Measurements from ENCODE around the gene SLC25A15. TPM values are rescaled to one million over a fixed set of nuclear protein-coding genes. Genes with fewer than 3 reads are reported as not detected.

The SLC25A15 gene
- total RNA-seq, 2 donors from 2014 or later = 6.8 to 14.5 TPM

DNA sequence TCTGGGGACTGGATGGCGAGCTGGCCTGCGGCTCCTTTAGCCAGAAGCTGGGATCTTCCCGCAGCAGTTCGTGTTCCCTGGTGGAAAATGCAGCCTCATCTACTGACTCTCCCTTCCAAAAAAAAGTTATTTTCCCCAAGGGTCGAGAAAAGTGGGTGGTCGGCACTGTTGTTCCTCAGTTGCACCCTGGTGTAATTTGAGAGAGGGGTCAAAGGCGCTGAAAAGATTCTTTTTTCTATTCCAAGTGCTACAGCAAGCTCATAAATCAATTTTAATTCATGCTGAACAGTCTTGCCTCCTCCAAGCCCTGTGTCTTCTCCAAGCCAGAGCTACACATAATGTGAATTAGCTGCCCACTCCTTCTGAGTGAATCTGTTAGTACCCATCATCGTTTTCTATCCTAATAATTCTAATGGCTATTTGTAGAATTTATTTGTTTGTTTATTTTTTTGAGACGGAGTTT lies 774 bp downstream of the SLC25A15 start:
- H3K4me3 ChIP-seq = peak overlapping the region; percentile 79
- H3K36me3 ChIP-seq = no peaks in the 10 kb centered on the region
- peak overlapping the region; percentile 87 for H3K27ac ChIP-seq
- H3K9me3 ChIP-seq = no peaks in the 10 kb centered on the region
- no peak for DNase-seq
- H3K9ac ChIP-seq (ENCODE audit: low read depth in 2 of 2, low read length in 2 of 2) = peak overlapping the region; percentile 84 to 86
- no peaks in the 10 kb centered on the region for H3K4me1 ChIP-seq
- H3K27me3 ChIP-seq = no peaks in the 10 kb centered on the region
- TF ChIP-seq CTCF (IDR thresholded peaks at IDR 0.05) = no peak
- intact Hi-C loops (cut with DNase I) = loop anchor here (10.0 kb wide), 1 partner anchor 265 kb away; no protein-coding TSS in a partner anchor

DNA sequence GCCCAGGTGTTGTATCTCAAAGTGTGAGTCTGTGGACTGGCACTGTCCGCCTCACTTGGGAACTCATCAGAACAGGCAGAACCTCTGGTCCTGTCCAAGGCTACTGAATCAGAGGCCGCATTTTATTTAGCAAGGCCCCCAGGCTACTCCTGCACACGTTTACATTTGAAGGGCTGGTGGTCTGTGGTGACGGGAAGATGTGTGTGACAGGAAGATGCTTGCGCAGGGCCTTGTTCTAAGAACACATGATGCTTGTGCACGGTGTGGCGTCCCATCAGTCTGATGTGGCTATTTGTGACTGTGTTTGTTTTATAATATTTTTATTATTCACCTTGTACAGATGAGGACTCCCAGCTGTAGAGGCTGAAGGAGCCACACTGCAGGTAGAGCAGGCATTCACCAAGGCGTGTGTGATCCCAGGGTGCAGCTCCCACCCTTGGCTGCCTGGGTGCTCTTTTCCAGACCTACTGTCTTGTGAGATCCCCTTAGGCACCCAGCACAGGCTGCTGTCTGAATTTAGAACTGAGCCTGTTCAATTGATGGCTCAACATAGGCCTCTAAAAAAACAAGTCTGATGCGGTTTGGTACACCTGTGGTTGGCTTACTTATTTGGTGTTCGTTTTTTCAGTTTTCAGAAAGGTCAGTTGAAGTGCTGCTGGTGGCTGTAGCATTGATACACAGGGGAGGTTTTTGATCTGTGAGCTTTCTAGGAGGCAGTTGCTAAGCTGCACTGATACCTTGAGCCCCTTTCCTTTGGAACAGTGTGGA lies 3.1 kb downstream of the SLC25A15 start:
- DNase-seq = no peak
- H3K27ac ChIP-seq = no peak overlapping the region
- no peak overlapping the region for H3K4me3 ChIP-seq
- no peaks in the 10 kb centered on the region for H3K27me3 ChIP-seq
- no peak for TF ChIP-seq CTCF (IDR thresholded peaks at IDR 0.05)
- intact Hi-C loops (cut with DNase I) = loop anchor here (10.0 kb wide), 1 partner anchor 262 kb away; no protein-coding TSS in a partner anchor
- H3K9me3 ChIP-seq = no peaks in the 10 kb centered on the region
- no peak overlapping the region for H3K9ac ChIP-seq (ENCODE audit: low read depth in 2 of 2, low read length in 2 of 2)
- H3K36me3 ChIP-seq = no peaks in the 10 kb centered on the region
- H3K4me1 ChIP-seq = no peaks in the 10 kb centered on the region

- Histone ChIP-seq H3K4me3 (no peak overlapping the region), H3K36me3 (no peaks in the 10 kb centered on the region), H3K4me1 (no peaks in the 10 kb centered on the region), H3K27ac (no peak overlapping the region), H3K9me3 (no peaks in the 10 kb centered on the region), H3K9ac (ENCODE audit: low read depth in 2 of 2, low read length in 2 of 2) (no peak overlapping the region), H3K27me3 (no peaks in the 10 kb centered on the region)
- no peak for DNase-seq
- intact Hi-C loops (cut with DNase I) = loop anchor here (10.0 kb wide), 1 partner anchor 261 kb away; no protein-coding TSS in a partner anchor
- TF ChIP-seq CTCF (IDR thresholded peaks at IDR 0.05) = no peak
Observed at GRCh38 chr13:40793339-40793738, 3.9 kb downstream of the SLC25A15 start.

DNA sequence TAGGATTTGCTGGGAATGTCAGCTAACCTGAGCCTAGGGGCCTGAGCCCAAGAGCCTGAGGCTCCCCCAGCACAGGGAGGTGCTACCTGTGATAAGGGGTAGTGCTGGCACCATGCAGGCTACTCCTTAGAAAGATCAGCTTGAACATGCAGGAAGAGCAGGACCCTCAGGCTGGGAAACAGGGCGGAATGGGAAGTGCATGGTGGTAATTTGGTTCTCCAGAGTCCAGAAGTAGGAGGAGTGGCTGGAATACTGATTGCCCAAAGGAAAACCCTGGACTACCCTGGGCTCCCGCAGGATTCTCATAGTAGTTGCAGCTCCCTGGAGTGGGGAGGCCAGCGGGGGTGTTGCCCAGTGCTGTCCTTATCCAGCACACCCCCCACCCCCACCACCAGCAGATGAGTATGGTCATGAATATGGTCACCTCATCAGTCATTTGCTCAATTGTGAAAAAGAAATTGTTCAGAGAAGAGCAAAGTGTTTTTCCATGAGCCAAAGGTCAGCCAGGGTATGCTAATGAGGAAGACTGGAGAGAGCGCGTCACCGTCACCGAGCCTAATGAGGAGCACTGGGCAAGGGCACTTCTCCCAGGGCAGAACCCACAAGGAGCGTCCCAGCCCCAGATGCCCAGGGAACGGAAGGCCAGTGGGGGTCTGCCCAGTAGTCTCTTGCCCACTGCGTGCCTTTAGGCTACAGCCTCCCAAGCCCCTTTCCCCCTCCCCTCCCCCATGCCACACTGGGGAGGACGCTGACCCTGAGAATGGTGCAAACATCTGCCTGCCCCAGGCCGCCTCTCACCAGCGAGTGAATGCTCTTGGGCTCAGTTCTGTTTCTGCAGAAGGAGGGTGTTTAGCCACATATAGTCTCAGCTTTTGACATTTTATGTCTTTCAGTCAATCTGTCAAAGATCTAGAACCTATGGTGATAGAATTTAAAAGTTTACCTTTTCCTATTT lies 5.3 kb downstream of the SLC25A15 start:
- no peaks in the 10 kb centered on the region for H3K27me3 ChIP-seq
- H3K9ac ChIP-seq (ENCODE audit: low read depth in 2 of 2, low read length in 2 of 2) = no peak overlapping the region
- intact Hi-C loops (cut with DNase I) = loop anchor here (10.0 kb wide), 1 partner anchor 260 kb away; no protein-coding TSS in a partner anchor
- no peaks in the 10 kb centered on the region for H3K9me3 ChIP-seq
- H3K4me1 ChIP-seq = no peaks in the 10 kb centered on the region
- DNase-seq = no peak
- no peak for TF ChIP-seq CTCF (IDR thresholded peaks at IDR 0.05)
- no peaks in the 10 kb centered on the region for H3K36me3 ChIP-seq
- H3K27ac ChIP-seq = no peak overlapping the region
- no peak overlapping the region for H3K4me3 ChIP-seq

DNA sequence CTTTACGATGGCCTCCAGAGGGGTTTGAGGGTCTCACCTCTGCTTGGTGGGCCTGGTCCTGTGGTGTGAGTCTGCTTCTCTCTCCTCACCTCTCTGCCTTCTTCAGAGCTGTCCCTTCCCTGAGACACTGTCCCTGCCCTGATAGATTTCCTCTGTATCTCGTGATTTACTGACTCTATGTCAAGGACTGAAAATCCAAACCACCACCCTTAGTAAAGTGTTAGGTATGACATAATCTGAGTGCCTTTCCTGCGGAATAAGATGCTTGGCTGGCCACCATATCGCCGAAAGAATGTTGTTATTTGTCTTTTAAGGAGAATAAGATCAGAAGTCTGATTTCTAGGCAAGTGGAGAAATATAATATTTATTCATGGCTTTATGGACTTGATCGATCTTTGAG lies 7.2 kb downstream of the SLC25A15 start:
- no peak for DNase-seq
- Histone ChIP-seq H3K4me1 (no peaks in the 10 kb centered on the region), H3K9me3 (no peaks in the 10 kb centered on the region), H3K27me3 (no peaks in the 10 kb centered on the region), H3K27ac (no peak overlapping the region), H3K4me3 (no peak overlapping the region), H3K9ac (ENCODE audit: low read depth in 2 of 2, low read length in 2 of 2) (no peak overlapping the region), H3K36me3 (no peaks in the 10 kb centered on the region)
- intact Hi-C loops (cut with DNase I) = loop anchor here (10.0 kb wide), 1 partner anchor 258 kb away; no protein-coding TSS in a partner anchor
- no peak for TF ChIP-seq CTCF (IDR thresholded peaks at IDR 0.05)

Data from colonic mucosa (tissue), 4 donors.